Endothelial cell of umbilical vein (primary cell): ENCODE results near the gene PPP1R26. TPM values are rescaled to one million over a fixed set of nuclear protein-coding genes. Genes with fewer than 3 reads are reported as not detected.

ENCODE experiments used
- BruUV-seq: library from RNA; stranded (reverse); fragments of 400-500 nt; replicated peaks from 2 replicates; lab custom pipeline; 2021; lab: Mats Ljungman, UMichigan
- CTCF ChIA-PET: fragments of 300-600, 350-600 bp; sonication (Branson Sonifier 250); formaldehyde crosslinking; loops from one replicate; lab custom pipeline; 2021; ENCODE audit warnings: antibody characterized with exemption, inconsistent platforms; lab: Charles Lee
- POLR2A ChIA-PET: fragments of 300-600, 350-600 bp; sonication (Branson Sonifier 250); formaldehyde crosslinking; loops from one replicate; lab custom pipeline; 2021; ENCODE audit warnings: antibody characterized with exemption, inconsistent platforms; lab: Charles Lee
- DNase-seq: peaks from one replicate; pipeline ENCODE4 v3.0.0-alpha.2; 2011; ENCODE audit warnings: low read depth, low spot score
- FAIRE-seq: peaks from 2 replicates; lab custom pipeline; 2011; peaks lifted over from hg19 to GRCh38; lab: Jason Lieb, UNC
- H2AFZ ChIP-seq: 2 replicates; pipeline ENCODE4 v1.6.0; 2012; ENCODE audit warnings: low read depth, low read length, control low read depth, inconsistent platforms
- H3K27ac ChIP-seq: 2 replicates; pipeline ENCODE4 v1.5.1; 2011; ENCODE audit warnings: low read depth, mild to moderate bottlenecking, control low read depth, low read length, moderate library complexity; ENCODE audit not compliant: insufficient read depth
- H3K27me3 ChIP-seq, 2 experiments: 2 replicates each; pipeline versions ENCODE4 v1.6.0 to v1.6.1; 2011; ENCODE audit warnings: low read length in 2 of 2, mixed read lengths in 1 of 2; ENCODE audit not compliant: control insufficient read depth in 2 of 2, insufficient read depth in 2 of 2
- H3K36me3 ChIP-seq, 2 experiments: 2 replicates in 1 of 2; 3 replicates in 1 of 2; pipeline ENCODE4 v1.5.1; 2011; ENCODE audit warnings: low read length in 2 of 2, mild to moderate bottlenecking in 1 of 2, moderate library complexity in 1 of 2; ENCODE audit not compliant: control insufficient read depth in 2 of 2, insufficient read depth in 2 of 2; ENCODE audit errors: extremely low read depth in 1 of 2
- H3K4me1 ChIP-seq: 3 replicates; pipeline ENCODE4 v1.5.1; 2011; ENCODE audit warnings: mild to moderate bottlenecking, low read length; ENCODE audit not compliant: control insufficient read depth, insufficient read depth; ENCODE audit errors: extremely low read depth
- H3K4me2 ChIP-seq: 2 replicates; pipeline ENCODE4 v1.6.1; 2011; ENCODE audit warnings: low read length, control low read depth, mixed read lengths; ENCODE audit not compliant: insufficient read depth
- H3K4me3 ChIP-seq, 3 experiments: fragments of 200-600 bp in 1 of 3; sonication (generic), shearing (Covaris generic) in 1 of 3; replicated peaks in 1 of 3; 2 replicates each; pipeline ENCODE4 v1.5.1; 2011 to 2016; ENCODE audit warnings: control low read depth in 3 of 3, low read length in 3 of 3, mild to moderate bottlenecking in 2 of 3, inconsistent platforms in 1 of 3, low read depth in 1 of 3, moderate library complexity in 1 of 3; ENCODE audit not compliant: insufficient read depth in 1 of 3
- H3K79me2 ChIP-seq: 2 replicates; pipeline ENCODE4 v1.6.0; 2012; ENCODE audit warnings: low read length, inconsistent platforms; ENCODE audit not compliant: control insufficient read depth, insufficient read depth
- H3K9ac ChIP-seq: replicated peaks from 2 replicates; pipeline ENCODE3; 2011; ENCODE audit warnings: low read length, control low read depth; ENCODE audit not compliant: insufficient read depth; ENCODE audit errors: extremely low read depth
- H3K9me1 ChIP-seq: replicated peaks from 3 replicates; pipeline ENCODE4 v1.6.0; 2011; ENCODE audit warnings: mild to moderate bottlenecking, low read length; ENCODE audit not compliant: control insufficient read depth, insufficient read depth; ENCODE audit errors: extremely low read depth
- H3K9me3 ChIP-seq: replicated peaks from 2 replicates; pipeline ENCODE4 v1.5.1; 2012; ENCODE audit warnings: low read length, inconsistent platforms; ENCODE audit not compliant: control insufficient read depth, insufficient read depth
- H4K20me1 ChIP-seq: replicated peaks from 2 replicates; pipeline ENCODE3; 2011; ENCODE audit warnings: mild to moderate bottlenecking, low read length; ENCODE audit not compliant: control insufficient read depth, insufficient read depth; ENCODE audit errors: extremely low read depth
- EZH2 ChIP-seq: IDR thresholded peaks from 2 replicates; pipeline ENCODE4 v1.6.1; 2012; ENCODE audit warnings: borderline replicate concordance, low read depth, mild to moderate bottlenecking, moderate library complexity, low read length, inconsistent platforms; ENCODE audit not compliant: severe bottlenecking
- FOS ChIP-seq: IDR thresholded peaks from 2 replicates; pipeline ENCODE4 v1.6.1; 2011; ENCODE audit warnings: mild to moderate bottlenecking, low read length, moderate library complexity, borderline replicate concordance; ENCODE audit not compliant: insufficient read depth
- GATA2 ChIP-seq: IDR thresholded peaks from 2 replicates; pipeline ENCODE4 v1.7.0; 2011; ENCODE audit warnings: low read depth, mild to moderate bottlenecking, moderate library complexity, mixed read lengths, low read length; ENCODE audit not compliant: insufficient read length, insufficient read depth
- JUN ChIP-seq: IDR thresholded peaks from 2 replicates; pipeline ENCODE4 v1.6.1; 2011; ENCODE audit warnings: borderline replicate concordance, low read depth; ENCODE audit not compliant: insufficient read length, insufficient read depth
- MAX ChIP-seq: IDR thresholded peaks from 2 replicates; pipeline ENCODE4 v1.6.1; 2011; ENCODE audit not compliant: insufficient read depth, insufficient read length
- MYC ChIP-seq: IDR thresholded peaks from one replicate; pipeline ENCODE4 v1.6.1; 2011; ENCODE audit warnings: mild to moderate bottlenecking, low read depth, low read length
- POLR2A ChIP-seq: IDR thresholded peaks from 2 replicates; pipeline ENCODE4 v1.6.1; 2012; ENCODE audit warnings: low read depth, mild to moderate bottlenecking, control low read depth, low read length
- POLR2AphosphoS5 ChIP-seq: IDR thresholded peaks from 2 replicates; pipeline ENCODE4 v1.6.1; 2012; ENCODE audit warnings: low read depth, mild to moderate bottlenecking, control low read depth, low read length, moderate library complexity; ENCODE audit not compliant: insufficient read depth
- dilution Hi-C: fragments of 300-500 bp; cut with MboI; formaldehyde crosslinking; loops from one replicate; pipeline ENCODE4 v1.15.0; 2019; ENCODE audit warnings: low sequenced_read_pairs; ENCODE audit not compliant: extremely low pct_ligation_motif_present
- intact Hi-C: fragments of 100-400 bp; cut with micrococcal nuclease; formaldehyde crosslinking; loops from one replicate; pipeline ENCODE4 v1.10.0; 2022
- polyA plus RNA-seq, 4 experiments: library from polyadenylated mRNA; depleted of rRNA in 3 of 4; stranded (reverse) in 3 of 4; unstranded in 1 of 4; fragments of >200 nt; gene quantifications; 2 replicates each; pipeline versions ENCODE4 v1.2.1 to v1.2.3, GENCODE V29; 2011 to 2012; ENCODE audit warnings: missing spikeins in 1 of 4
- total RNA-seq: library from RNA; stranded (reverse); gene quantifications from 2 replicates; pipeline ENCODE4 v1.2.3, GENCODE V29; 2021
- TF ChIP-seq, protein P1 (sequence below), 2 donors: IDR thresholded peaks; 1 replicate in 1 of 2; 2 replicates in 1 of 2; pipeline ENCODE4 v1.5.1; 2011; ENCODE audit warnings: low read length in 2 of 2, mild to moderate bottlenecking in 2 of 2, moderate library complexity in 2 of 2, control low read depth in 1 of 2, inconsistent platforms in 1 of 2, low read depth in 1 of 2; ENCODE audit not compliant: insufficient read depth in 1 of 2; ENCODE audit errors: extremely low read depth in 1 of 2

Gene PPP1R26
- total and polyA plus RNA-seq, 2 donors (not counting 3 experiments of a cell fraction or from before 2014, with no cell fraction given): 5.9 to 16.9 TPM

- Histone ChIP-seq H3K27me3 (no peaks in the 10 kb centered on the region), H3K9ac (no peak overlapping the region), H3K4me2 (no peak overlapping the region), H3K9me3 (no peaks in the 10 kb centered on the region), H3K4me3 (no peak overlapping the region), H4K20me1 (no peaks in the 10 kb centered on the region), H3K9me1 (no peaks in the 10 kb centered on the region), H2AFZ (no peak overlapping the region), H3K36me3 (no peaks in the 10 kb centered on the region), H3K27ac (no peak overlapping the region), H3K4me1 (peaks cover 5% of the 10 kb centered on the region), H3K79me2 (no peaks in the 10 kb centered on the region)
- BruUV-seq: no TSS peak
- ChIA-PET POLR2A (no interaction called here), CTCF (interaction anchor here (1.3 kb wide), 1 partner anchor 33 kb away, joined by 4 read pairs; no protein-coding TSS in a partner anchor)
- DNase-seq: no peak
- intact Hi-C loops: no loop called here
- TF ChIP-seq JUN (no peak), GATA2 (no peak), FOS (no peak), MYC (no peak), EZH2 (no peak), POLR2A (no peak), POLR2AphosphoS5 (no peak), MAX (no peak)
- TF ChIP-seq, protein P1, sequence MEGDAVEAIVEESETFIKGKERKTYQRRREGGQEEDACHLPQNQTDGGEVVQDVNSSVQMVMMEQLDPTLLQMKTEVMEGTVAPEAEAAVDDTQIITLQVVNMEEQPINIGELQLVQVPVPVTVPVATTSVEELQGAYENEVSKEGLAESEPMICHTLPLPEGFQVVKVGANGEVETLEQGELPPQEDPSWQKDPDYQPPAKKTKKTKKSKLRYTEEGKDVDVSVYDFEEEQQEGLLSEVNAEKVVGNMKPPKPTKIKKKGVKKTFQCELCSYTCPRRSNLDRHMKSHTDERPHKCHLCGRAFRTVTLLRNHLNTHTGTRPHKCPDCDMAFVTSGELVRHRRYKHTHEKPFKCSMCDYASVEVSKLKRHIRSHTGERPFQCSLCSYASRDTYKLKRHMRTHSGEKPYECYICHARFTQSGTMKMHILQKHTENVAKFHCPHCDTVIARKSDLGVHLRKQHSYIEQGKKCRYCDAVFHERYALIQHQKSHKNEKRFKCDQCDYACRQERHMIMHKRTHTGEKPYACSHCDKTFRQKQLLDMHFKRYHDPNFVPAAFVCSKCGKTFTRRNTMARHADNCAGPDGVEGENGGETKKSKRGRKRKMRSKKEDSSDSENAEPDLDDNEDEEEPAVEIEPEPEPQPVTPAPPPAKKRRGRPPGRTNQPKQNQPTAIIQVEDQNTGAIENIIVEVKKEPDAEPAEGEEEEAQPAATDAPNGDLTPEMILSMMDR (IDR thresholded peaks at IDR 0.05; ENCODE audit: extremely low read depth in 1 of 2, insufficient read depth in 1 of 2, low read depth in 1 of 2, low read length in 2 of 2): no peak
- FAIRE-seq: no peak
- dilution Hi-C loops: no loop called here
Measured at GRCh38 chr9:135471791-135472640, 7.6 kb upstream of the PPP1R26 start.
